NCI-H146 (cell line): ENCODE results near the gene NDUFA12.
A peak's percentile ranks its signal among the peaks of the same experiment; 100 is the strongest.
"Not testable (repeated sequence)": the region's sequence is repeated elsewhere in the genome, so short reads cannot be mapped to it uniquely, and the experiment has no call there.

Experiments
- DNase-seq: peaks from one replicate; lab custom pipeline; 2025; lab: John Stamatoyannopoulos, UW

Gene NDUFA12

DNA sequence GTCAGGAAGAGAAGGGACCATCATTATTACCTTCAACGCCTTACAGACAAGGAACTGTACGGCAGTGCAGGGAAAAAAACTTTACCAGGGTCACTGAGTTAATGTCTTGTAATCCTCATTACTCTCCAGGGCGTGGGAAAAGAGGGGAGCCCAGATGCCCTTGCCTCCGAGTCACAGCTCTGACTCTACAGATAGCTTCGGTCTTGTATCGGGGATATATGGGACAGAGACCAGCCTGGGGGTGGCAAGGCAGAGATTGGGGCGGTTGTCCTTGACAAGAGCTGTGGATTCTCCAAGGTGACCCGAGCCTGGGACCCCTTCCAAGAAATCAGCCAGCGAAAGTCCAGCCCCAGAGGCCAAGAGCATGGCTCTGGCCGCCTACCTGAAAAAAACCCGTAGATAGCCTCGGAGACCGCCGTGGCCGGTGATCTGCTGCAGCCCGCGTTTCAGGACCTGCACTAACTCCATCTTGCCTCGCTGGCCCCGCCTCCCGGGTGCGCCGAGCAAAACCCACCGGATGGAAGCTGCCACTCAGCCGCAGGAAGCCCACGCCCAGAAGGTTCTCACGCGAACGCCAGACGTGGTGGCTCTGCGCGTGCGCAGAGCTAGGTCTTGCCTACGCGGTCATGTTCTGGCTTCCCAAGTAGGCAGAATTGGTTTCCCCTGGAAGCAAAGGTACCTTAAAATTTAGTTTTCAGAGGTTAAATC, at the start of gene NDUFA12:
Gene NDUFA12 (minus strand): TSS at position 485 of the 708 bp plus-strand sequence. CDS start 17 bp downstream, at position 468.
- peak; percentile 96 for DNase-seq

- DNase-seq = no peak
These were observed 47.7 kb upstream of the NDUFA12 start for GRCh38 chr12:95051241-95051640.

DNA sequence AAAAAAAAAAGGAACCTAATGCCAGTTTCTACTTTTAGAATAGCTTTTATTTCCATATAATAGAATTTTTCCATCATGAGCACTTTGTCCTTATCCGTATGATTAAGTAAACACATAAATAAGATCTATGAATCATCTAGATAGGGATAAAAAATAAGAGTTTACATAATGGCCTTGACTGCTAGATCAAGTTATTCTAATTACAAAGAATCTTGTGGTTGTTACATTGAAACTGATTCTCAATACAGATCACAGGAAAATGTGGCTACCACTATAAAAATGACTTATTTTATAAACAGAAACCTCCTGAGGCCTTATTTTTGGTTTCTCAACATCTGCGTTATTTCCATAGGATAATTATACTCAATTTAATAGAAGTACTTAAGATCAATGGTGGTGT, 34.4 kb upstream of the NDUFA12 start:
- no peak for DNase-seq

GRCh38 chr12:95034750-95035149, 31.3 kb upstream of the NDUFA12 start:
- DNase-seq = no peak

DNA sequence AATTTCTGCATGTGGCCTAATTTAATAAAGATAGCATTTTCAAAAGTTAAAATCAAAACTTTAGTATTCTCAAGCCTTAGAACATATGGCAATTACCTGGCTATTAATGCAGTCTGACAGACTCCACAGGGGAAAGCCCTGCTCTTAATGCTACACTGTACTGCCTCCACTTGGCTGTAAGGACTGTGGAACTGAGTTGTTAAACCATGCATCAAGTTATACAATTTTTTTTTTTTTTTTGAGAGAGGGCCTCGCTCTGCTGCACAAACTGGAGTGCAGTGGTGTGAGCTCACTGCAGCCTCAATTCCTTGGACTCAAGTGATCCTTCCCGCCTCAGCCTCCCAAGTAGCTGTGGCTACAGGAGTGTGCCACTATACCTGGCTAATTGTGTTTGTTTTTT, 19.0 kb upstream of the NDUFA12 start:
- DNase-seq = no peak

GRCh38 chr12:95017482-95017881, 14.0 kb upstream of the NDUFA12 start:
- no peak for DNase-seq

DNA sequence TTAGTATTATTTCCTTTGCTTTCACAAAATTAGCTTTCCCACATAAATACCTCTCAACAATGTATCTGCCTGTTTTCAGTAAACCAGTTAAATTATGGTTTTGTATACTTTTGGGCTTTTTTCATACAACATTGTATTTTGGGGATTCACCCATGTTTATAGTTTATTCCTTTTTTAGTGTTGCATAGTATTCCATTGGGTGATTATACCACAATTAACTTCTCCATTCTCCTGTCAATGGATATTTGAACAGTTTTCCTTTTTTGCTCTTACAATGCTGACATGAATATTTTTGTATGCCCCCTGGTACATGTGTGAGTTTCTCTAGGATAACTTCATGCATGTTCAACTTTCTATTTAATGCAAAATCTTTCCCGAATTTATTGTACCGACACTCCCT, 12.6 kb upstream of the NDUFA12 start:
- DNase-seq = no peak

GRCh38 chr12:95014554-95014953, 11.1 kb upstream of the NDUFA12 start:
- no peak for DNase-seq

DNA sequence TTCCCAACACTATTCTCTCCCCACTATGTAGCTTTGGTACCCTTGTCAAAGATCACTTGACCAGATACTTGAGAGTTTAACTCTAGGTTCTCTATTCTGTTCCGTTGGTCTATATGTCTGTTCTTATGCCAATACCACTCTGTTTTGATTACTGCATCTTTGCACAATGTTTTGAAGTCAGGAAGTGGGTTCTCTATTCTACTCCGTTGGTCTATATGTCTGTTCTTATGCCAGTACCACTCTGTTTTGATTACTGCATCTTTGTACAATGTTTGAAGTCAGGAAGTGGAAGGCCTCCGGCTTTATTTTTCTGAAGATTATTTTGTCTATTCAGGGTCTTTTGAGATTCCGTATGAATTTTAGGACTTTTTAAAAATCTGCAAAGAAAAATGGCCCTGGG, 2.7 kb upstream of the NDUFA12 start:
- DNase-seq = no peak

GRCh38 chr12:95004610-95005009, 1.1 kb upstream of the NDUFA12 start:
- DNase-seq = no peak

DNA sequence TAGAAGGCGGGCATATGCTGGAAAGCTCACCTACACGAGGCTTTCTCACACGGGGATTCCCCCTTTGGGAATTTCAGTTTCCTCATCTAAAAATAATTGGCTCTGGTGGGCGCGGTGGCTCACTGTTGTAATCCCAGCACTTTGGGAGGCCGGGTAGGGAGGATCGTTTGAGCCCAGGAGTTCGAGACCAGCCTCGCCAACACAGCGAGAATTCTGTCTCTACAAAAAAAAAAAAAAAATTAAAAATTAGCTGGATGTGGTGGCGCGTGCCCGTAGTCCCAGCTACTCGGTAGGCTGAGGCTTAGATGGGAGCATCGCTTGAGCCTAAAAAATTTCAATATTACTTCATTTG, 400 bp upstream of the NDUFA12 start:
- no peak for DNase-seq

- no peak for DNase-seq
These were observed 743 bp downstream of the NDUFA12 start for GRCh38 chr12:95002754-95003153.

GRCh38 chr12:94998326-94998725, 5.2 kb downstream of the NDUFA12 start:
- DNase-seq = no peak

GRCh38 chr12:94997726-94998125, 5.8 kb downstream of the NDUFA12 start:
- no peak for DNase-seq

GRCh38 chr12:94997061-94997460, 6.4 kb downstream of the NDUFA12 start:
- DNase-seq = no peak

- no peak for DNase-seq
These were observed 9.2 kb downstream of the NDUFA12 start for GRCh38 chr12:94994312-94994711.

- not testable (repeated sequence) for DNase-seq
These were observed 9.6 kb downstream of the NDUFA12 start for GRCh38 chr12:94993855-94994254.

DNA sequence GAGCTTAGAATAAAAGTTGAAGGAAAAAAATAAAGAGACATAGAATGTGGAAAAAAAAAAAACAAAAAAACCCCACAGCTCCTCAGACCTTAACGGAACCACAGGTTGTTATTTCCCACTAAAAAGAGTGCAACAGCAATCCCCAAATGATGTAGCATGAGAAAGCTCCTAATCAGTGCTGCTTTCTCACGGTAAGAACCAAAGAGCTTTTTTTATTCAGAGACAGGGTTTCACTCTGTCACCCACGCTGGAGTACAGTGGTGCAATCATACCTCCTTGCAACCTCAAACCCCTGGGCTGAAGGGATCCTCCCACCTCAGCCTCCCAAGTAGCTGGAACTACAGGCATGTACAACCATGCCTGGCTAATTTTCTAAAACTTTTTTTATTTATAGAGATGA, 13.3 kb downstream of the NDUFA12 start:
- DNase-seq = no peak

DNA sequence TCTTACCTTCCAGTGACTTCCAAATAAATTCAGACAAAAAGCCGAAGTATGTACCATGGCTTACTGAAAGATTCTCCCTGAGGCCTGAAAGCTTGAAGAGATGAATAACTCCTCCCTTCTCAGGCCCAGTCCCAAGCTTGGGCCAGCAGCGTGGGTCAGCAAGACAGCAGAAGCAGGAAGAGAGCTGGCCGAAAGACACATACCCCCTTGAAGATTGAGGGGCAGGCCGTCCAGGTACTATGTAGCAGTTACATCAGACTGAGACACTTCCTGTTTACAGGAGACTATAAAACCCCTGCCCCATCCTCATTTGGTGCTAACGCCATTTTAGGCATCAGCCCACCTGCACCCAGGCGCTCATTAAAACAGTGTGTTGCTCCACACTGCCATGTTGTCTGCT, 15.0 kb downstream of the NDUFA12 start:
- no peak for DNase-seq

DNA sequence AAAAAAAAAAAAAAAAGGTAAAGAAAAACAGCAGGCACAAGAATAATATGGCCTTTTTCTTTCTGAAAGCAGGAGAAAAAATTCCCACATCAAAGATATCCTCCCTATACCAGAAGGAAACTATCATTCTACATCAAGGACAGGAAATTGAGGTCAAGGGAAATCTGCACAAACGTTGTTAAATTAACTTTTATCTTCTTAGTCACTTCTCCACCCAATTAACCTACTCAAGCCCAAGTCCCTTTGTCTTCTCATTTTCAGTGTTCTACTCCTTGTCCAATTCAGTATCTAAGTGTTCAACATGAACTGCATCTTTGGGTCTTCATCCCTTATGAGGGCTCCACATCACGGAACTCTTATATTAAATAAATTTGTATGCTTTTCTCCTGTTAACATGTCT, 15.7 kb downstream of the NDUFA12 start:
- no peak for DNase-seq

DNA sequence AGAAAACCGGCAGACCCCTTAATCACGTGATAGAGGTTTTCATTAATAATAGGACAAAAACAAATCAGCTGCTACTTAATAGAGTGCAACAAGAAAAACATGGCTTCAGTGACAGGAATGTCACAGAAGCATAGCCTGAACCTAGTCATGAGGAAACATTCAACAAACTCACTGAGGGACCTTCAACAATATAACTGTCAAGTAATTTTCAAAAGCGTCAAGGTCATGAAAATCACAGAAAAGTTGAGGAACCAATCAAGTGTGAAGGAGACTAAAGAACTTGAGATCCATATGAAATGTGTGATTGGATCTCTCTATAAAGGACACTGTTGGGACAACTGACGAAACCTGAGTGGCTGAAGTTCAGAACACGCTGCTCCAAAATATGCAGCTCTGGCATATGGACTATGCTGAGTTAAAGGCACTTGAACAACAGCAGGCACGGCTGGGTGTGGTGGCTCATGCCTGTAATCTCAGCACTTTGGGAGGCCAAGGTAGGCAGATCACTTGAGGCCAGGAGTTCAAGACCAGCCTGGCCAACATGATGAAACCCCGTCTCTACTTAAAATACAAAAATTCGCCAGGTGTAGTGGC, 16.3 kb downstream of the NDUFA12 start:
- DNase-seq = no peak

DNA sequence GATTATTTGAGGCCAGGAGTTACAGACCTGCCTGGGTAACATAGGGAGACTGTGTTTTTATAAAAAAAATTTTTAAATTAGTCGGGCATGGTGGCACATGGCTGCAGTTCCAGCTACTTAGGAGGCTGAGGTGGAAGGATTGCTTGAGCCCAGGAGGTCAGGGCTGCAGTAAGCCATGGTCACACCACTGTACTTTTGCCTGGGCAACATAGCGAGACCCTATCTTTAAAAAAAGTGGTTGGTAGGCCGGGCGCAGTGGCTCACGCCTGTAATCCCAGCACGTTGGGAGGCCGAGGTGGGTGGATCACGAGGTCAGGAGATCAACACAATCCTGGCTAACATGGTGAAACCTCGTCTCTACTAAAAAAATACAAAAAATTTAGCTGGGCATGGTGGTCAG, 18.4 kb downstream of the NDUFA12 start:
- not testable (repeated sequence) for DNase-seq

GRCh38 chr12:94983321-94983720, 20.2 kb downstream of the NDUFA12 start:
- DNase-seq = no peak

DNA sequence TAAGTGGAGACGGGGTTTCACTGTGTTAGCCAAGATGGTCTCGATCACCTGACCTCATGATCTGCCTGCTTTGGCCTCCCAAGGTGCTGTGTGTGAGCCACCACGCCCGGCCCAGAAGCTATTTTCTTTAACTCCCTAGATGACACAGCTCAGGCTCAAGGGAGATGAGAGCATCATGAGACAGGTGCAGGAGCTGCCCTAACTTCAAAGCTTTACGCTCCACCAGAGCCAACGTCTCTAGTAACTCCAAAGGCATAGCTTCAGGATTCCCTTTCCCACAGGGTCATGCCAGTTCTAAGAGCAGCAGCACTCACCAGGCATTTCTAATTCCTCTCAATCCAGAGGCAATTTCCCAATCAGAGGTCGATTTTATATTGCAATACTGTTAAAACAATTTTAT, 21.0 kb downstream of the NDUFA12 start:
- DNase-seq = no peak
